ENCODE data around the gene PDZRN3. TPM values are rescaled to one million over a fixed set of nuclear protein-coding genes. Genes with fewer than 3 reads are reported as not detected.

The PDZRN3 gene
- total and polyA plus RNA-seq, 11 donors = 30.2 to 163 (median 76.7) TPM

DNA sequence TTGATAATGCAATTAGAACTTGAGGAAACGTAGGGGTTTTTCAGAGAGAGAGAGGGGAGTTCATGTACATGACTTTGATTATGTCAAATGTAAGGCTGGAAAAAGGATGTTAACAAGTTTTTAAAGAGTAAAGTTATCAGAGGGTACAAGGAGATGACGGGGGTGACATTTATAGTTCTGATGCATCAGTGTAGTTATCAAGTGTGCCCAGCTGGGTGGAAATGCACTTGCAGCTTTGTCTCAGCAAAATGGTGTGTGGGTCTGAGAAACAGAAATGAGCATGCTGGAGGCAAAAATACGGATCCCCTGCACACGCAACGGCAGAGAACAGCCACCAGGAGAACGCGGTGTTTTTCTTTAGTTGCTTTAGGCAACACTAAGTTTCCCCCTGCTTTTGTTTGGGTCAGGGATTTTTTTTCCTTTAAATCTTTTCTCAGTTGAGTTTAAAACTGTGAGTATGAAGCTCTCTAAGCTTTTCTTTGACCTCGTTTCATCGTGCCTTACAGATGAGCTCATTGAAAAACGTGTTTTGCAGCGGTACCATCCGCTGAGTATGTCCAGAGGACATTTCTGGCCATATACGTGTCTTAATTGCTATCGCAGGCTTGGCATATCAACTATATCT lies 205.4 kb downstream of the PDZRN3 start:
- H3K36me3 ChIP-seq = no peaks in the 10 kb centered on the region
- peak in 3 of 4 donors; percentile 52 to 67 (median 53) for ATAC-seq
- intact Hi-C loops (cut with DNase I) = loop anchor here in 1 of 10 donors (10.0 kb wide), 1 partner anchor 274 kb away; no protein-coding TSS in a partner anchor
- no peak for DNase-seq
- no peaks in the 10 kb centered on the region for H3K9me3 ChIP-seq
- 45 to 50% (median 49%) methylated on average over 14 of the region's 14 CpGs for WGBS, 4 donors
- H3K27me3 ChIP-seq = no peaks in the 10 kb centered on the region
- peak overlapping the region in 1 of 12 donors; percentile 13 for H3K4me3 ChIP-seq
- peak overlapping the region in 6 of 12 donors; percentile 13 to 72 (median 23) for H3K27ac ChIP-seq
- TF ChIP-seq, protein P1, sequence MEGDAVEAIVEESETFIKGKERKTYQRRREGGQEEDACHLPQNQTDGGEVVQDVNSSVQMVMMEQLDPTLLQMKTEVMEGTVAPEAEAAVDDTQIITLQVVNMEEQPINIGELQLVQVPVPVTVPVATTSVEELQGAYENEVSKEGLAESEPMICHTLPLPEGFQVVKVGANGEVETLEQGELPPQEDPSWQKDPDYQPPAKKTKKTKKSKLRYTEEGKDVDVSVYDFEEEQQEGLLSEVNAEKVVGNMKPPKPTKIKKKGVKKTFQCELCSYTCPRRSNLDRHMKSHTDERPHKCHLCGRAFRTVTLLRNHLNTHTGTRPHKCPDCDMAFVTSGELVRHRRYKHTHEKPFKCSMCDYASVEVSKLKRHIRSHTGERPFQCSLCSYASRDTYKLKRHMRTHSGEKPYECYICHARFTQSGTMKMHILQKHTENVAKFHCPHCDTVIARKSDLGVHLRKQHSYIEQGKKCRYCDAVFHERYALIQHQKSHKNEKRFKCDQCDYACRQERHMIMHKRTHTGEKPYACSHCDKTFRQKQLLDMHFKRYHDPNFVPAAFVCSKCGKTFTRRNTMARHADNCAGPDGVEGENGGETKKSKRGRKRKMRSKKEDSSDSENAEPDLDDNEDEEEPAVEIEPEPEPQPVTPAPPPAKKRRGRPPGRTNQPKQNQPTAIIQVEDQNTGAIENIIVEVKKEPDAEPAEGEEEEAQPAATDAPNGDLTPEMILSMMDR (IDR thresholded peaks at IDR 0.05) = peak in 1 of 12 donors; percentile 11
- TF ChIP-seq POLR2A (IDR thresholded peaks at IDR 0.05) = no peak
- H3K4me1 ChIP-seq = peaks cover 0 to 44% (median 24%) of the 10 kb centered on the region in 12 donors

DNA sequence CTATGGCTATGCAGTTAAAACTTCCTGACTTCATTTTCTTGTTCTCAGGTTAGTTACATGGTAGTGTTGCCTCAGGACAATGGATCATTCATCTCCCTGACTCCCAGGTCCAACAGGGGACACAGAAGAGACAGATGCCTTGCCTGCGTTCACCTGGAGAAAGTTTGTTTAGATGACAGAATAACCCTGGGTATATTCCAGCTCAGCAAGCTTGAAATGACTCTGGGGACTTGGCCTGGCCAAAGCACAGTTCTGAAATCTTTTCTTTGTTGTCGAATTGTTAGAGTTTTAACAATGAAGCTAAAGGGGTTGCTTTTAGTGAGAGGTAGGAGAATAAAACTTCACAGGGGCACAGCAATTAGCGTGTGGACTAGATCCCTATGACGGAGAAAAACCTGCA lies 206.1 kb downstream of the PDZRN3 start:
- Histone ChIP-seq H3K27me3 (no peaks in the 10 kb centered on the region), H3K27ac (peak overlapping the region in 5 of 12 donors; percentile 13 to 72 (median 26)), H3K9me3 (no peaks in the 10 kb centered on the region), H3K36me3 (no peaks in the 10 kb centered on the region), H3K4me1 (peaks cover 0 to 48% (median 24%) of the 10 kb centered on the region in 12 donors), H3K4me3 (no peak overlapping the region)
- DNase-seq (no peak), ATAC-seq (no peak)
- intact Hi-C loops (cut with DNase I) = loop anchor here in 1 of 10 donors (10.0 kb wide), 1 partner anchor 274 kb away; no protein-coding TSS in a partner anchor
- no peak for TF ChIP-seq POLR2A (IDR thresholded peaks at IDR 0.05)
- TF ChIP-seq, protein P1 (IDR thresholded peaks at IDR 0.05) = no peak
- 58 to 70% (median 65%) methylated on average over 4 of the region's 4 CpGs for WGBS, 4 donors

DNA sequence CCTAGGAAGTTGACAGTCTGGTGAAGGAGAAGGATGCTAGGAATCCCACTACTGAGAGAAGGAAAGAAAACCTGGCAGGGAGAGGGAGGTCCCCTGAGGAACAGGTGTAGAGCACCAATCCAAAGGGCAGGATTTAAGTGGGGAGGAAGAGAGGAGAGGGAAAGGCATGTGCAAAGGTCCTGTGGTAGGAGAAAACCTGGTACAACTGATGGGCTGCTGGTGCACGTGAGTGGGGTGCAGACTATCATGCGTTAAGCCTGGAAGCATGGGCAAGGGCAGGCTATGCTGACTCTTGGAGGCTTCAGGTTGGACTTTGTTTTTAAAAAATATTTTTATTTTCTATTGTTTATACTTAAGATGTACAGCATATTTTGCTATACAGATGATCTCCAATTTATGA lies 209.6 kb downstream of the PDZRN3 start:
- intact Hi-C loops (cut with DNase I) = loop anchor here in 1 of 10 donors (10.0 kb wide), 1 partner anchor 270 kb away; no protein-coding TSS in a partner anchor
- peaks cover 0 to 39% (median 14%) of the 10 kb centered on the region in 12 donors for H3K4me1 ChIP-seq
- ATAC-seq = no peak

DNA sequence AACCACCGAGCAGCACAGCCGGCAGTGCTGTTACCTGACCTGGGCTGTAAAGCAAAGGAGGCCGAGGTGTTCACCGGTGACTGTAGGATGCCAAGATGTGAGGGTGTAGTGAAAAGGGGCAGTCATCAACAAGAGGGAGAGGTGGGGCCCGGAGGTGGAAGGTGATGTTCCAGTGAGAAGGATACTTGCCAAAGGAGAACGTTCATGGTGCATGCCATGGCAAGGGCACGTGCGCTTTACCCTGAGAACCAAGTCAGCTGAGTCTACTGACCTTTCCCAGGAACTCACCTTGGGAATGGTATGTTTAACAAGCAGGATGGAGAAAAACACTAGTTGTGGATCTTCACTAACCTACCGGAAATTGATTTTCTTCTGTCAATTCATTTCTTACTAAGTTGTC lies 211.1 kb downstream of the PDZRN3 start:
- DNase-seq (no peak), ATAC-seq (peak in 3 of 4 donors; percentile 35 to 50 (median 49))
- WGBS, 4 donors = 76 to 82% (median 78%) methylated on average over 9 of the region's 9 CpGs
- no peak overlapping the region for H3K4me3 ChIP-seq
- peaks cover 0 to 29% (median 7%) of the 10 kb centered on the region in 12 donors for H3K4me1 ChIP-seq
- no peak overlapping the region for H3K27ac ChIP-seq
- no peaks in the 10 kb centered on the region for H3K9me3 ChIP-seq
- intact Hi-C loops (cut with DNase I) = loop anchor here in 1 of 10 donors (10.0 kb wide), 1 partner anchor 269 kb away; no protein-coding TSS in a partner anchor
- H3K27me3 ChIP-seq = no peaks in the 10 kb centered on the region
- no peaks in the 10 kb centered on the region for H3K36me3 ChIP-seq
- no peak for TF ChIP-seq POLR2A (IDR thresholded peaks at IDR 0.05)
- TF ChIP-seq, protein P1 (IDR thresholded peaks at IDR 0.05) = no peak

More for the DNA sequence above, 209.6 kb downstream of the PDZRN3 start:
- H3K27ac ChIP-seq = no peak overlapping the region
- no peak for TF ChIP-seq POLR2A (IDR thresholded peaks at IDR 0.05)
- TF ChIP-seq, protein P1 (IDR thresholded peaks at IDR 0.05) = no peak
- no peaks in the 10 kb centered on the region for H3K27me3 ChIP-seq
- no peak overlapping the region for H3K4me3 ChIP-seq
- DNase-seq = no peak
- H3K36me3 ChIP-seq = no peaks in the 10 kb centered on the region
- 89 to 95% (median 91%) methylated on average over 2 of the region's 2 CpGs for WGBS, 4 donors
- H3K9me3 ChIP-seq = no peaks in the 10 kb centered on the region

Data from heart left ventricle (tissue), 16 donors.